Nephron (organoid): ENCODE data around the gene RBP5.

Experiments used
- H3K27ac Mint-ChIP-seq, 3 experiments: 2 replicates each; pipeline ENCODE4 v1.8.0; 2020; ENCODE audit warnings: mixed read lengths in 3 of 3, mild to moderate bottlenecking in 2 of 3, moderate library complexity in 1 of 3
- H3K27me3 Mint-ChIP-seq: 2 replicates; pipeline ENCODE4 v1.8.0; 2021; ENCODE audit warnings: low read depth, mild to moderate bottlenecking, moderate library complexity, mixed read lengths
- H3K36me3 Mint-ChIP-seq: 2 replicates; pipeline ENCODE4 v1.8.0; 2020; ENCODE audit warnings: low read depth, mixed read lengths
- H3K4me1 Mint-ChIP-seq: 2 replicates; pipeline ENCODE4 v1.8.0; 2020; ENCODE audit warnings: mixed read lengths
- H3K4me3 Mint-ChIP-seq, 3 experiments: 2 replicates each; pipeline ENCODE4 v1.8.0; 2020; ENCODE audit warnings: mild to moderate bottlenecking in 3 of 3, mixed read lengths in 3 of 3, moderate library complexity in 2 of 3
- H3K9me3 Mint-ChIP-seq: 2 replicates; pipeline ENCODE4 v1.8.0; 2020; ENCODE audit warnings: mixed read lengths
- TF ChIP-seq, protein P1 (sequence below), 3 experiments: fragments of 200-600 bp; sonication (generic); IDR thresholded peaks; one replicate each; pipeline ENCODE4 v1.5.0; 2021; ENCODE audit warnings: antibody characterized with exemption in 3 of 3; ENCODE audit not compliant: unreplicated experiment in 3 of 3

The RBP5 gene

DNA sequence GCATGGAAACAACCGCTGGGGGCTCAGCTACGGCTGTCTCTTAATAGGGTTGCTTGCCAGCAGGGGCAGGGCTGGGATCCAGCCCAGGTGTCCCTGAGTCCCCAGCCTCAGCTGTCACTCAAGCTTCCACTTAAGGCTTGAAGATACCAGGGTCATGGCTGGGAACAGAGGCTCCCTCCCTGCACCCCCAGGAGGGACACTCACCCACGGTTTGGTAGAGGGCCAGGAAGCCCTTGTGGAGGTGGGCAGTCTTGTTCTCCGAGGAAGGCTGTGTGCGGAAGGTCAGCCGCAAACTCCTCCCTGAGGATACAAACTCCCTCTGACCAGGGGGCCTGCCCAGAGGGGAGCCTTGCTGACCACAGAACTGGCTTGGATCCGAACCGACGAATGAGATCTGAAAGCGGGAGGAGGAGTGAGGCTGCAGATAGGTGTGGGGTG, 27.0 kb downstream of the RBP5 start:
- TF ChIP-seq, protein P1, sequence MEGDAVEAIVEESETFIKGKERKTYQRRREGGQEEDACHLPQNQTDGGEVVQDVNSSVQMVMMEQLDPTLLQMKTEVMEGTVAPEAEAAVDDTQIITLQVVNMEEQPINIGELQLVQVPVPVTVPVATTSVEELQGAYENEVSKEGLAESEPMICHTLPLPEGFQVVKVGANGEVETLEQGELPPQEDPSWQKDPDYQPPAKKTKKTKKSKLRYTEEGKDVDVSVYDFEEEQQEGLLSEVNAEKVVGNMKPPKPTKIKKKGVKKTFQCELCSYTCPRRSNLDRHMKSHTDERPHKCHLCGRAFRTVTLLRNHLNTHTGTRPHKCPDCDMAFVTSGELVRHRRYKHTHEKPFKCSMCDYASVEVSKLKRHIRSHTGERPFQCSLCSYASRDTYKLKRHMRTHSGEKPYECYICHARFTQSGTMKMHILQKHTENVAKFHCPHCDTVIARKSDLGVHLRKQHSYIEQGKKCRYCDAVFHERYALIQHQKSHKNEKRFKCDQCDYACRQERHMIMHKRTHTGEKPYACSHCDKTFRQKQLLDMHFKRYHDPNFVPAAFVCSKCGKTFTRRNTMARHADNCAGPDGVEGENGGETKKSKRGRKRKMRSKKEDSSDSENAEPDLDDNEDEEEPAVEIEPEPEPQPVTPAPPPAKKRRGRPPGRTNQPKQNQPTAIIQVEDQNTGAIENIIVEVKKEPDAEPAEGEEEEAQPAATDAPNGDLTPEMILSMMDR (IDR thresholded peaks at IDR 0.05; ENCODE audit: unreplicated experiment in 3 of 3), result no peak
- no peaks in the 10 kb centered on the region for H3K27me3 Mint-ChIP-seq
- H3K27ac Mint-ChIP-seq, result no peak overlapping the region
- H3K4me1 Mint-ChIP-seq, result no peaks in the 10 kb centered on the region
- H3K9me3 Mint-ChIP-seq, result peaks cover 10% of the 10 kb centered on the region
- no peak overlapping the region for H3K4me3 Mint-ChIP-seq
- peaks cover 47% of the 10 kb centered on the region for H3K36me3 Mint-ChIP-seq

DNA sequence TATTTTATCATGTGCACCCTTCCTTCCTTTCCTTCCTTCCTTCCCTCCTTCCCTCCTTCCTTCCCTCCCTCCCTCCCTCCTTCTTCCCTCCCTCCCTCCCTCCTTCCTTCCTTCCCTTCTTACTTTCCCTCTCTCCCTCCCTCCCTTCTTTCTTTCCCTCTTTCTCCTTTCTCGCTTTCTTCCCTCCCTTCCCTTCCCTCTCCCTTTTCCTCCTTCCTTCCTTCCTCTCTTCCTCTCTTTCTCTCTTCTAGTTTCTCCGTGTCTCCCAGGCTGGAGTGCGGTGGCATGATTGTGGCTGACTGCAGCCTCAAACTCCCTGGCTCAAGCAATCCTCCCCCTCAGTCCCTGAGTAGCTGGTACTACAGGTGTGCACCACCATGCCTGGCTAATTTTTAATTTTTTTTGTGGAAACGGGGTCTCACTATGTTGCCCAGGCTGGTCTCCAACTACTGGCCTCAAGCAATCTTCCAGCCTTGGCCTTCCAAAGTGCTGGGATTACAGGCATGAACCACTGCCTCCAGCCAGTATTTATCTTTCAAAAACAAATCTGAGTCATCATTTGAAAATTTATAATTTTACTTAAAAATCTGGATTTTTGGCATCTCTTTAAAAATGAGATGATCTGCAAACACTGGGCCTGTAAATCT, 27.5 kb downstream of the RBP5 start:
- Mint-ChIP-seq H3K27me3 (no peaks in the 10 kb centered on the region), H3K4me1 (no peaks in the 10 kb centered on the region), H3K27ac (no peak overlapping the region), H3K4me3 (no peak overlapping the region), H3K9me3 (peaks cover 5% of the 10 kb centered on the region), H3K36me3 (peaks cover 42% of the 10 kb centered on the region)
- TF ChIP-seq, protein P1 (IDR thresholded peaks at IDR 0.05; ENCODE audit: unreplicated experiment in 3 of 3), result no peak

DNA sequence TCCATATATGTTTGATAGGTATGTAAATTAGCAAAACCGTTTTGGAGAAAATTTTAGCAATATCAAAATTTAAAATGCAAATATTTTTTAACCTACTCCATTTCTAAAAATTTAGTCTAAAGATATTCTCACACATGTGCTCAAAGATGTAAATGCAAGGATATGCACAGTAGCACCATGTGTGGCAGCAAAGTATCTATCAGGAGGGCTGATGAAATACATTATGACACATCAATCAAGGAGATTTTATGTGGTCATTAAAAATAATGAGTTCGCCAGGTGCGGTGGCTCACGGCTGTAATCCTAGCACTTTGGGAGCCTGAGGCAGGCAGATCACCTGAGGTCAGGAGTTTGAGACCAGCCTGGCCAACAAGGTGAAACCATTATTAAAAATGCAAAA, 28.4 kb downstream of the RBP5 start:
- H3K4me1 Mint-ChIP-seq, result no peaks in the 10 kb centered on the region
- H3K27ac Mint-ChIP-seq, result no peak overlapping the region
- H3K4me3 Mint-ChIP-seq, result no peak overlapping the region
- H3K27me3 Mint-ChIP-seq, result no peaks in the 10 kb centered on the region
- H3K36me3 Mint-ChIP-seq, result peaks cover 33% of the 10 kb centered on the region
- TF ChIP-seq, protein P1 (IDR thresholded peaks at IDR 0.05; ENCODE audit: unreplicated experiment in 3 of 3), result no peak
- no peaks in the 10 kb centered on the region for H3K9me3 Mint-ChIP-seq

DNA sequence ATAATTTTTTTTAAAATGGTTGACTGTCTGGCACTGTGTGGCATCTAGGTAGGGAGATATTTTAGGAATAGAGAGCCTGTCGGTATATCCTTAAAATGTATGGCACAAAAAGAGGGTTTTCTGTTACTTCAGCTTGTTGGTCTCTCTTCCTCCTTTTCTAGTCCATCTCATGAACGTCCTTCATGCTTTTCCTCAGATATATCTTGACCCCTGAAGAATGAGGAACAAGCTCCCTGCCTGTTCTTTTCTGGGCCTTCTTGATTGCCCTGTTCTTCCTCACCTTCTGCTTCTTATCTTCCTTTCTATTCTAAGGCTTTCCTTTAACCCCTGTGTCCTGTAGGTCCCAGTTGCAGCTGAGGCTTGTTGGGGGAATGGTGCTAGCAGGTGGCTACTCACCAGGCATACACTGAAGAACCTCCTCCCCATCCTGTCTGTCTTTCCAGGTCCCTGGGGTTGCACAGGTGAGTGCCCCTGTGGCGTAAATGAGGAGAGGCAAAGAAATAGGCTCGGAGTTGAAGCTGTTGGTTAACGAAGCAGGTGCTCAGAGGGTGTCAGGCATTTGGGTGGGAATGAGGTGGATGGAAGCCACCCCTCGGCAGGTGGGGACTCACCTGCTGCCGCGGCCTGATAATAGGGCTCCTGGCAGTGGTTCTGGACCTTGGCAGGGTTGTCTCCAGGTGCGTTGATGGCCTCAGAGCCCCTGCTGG, 29.2 kb downstream of the RBP5 start:
- TF ChIP-seq, protein P1 (IDR thresholded peaks at IDR 0.05; ENCODE audit: unreplicated experiment in 3 of 3), result no peak
- H3K27me3 Mint-ChIP-seq, result no peaks in the 10 kb centered on the region
- H3K4me3 Mint-ChIP-seq, result no peak overlapping the region
- no peaks in the 10 kb centered on the region for H3K4me1 Mint-ChIP-seq
- H3K9me3 Mint-ChIP-seq, result no peaks in the 10 kb centered on the region
- no peak overlapping the region for H3K27ac Mint-ChIP-seq
- peaks cover 33% of the 10 kb centered on the region for H3K36me3 Mint-ChIP-seq

DNA sequence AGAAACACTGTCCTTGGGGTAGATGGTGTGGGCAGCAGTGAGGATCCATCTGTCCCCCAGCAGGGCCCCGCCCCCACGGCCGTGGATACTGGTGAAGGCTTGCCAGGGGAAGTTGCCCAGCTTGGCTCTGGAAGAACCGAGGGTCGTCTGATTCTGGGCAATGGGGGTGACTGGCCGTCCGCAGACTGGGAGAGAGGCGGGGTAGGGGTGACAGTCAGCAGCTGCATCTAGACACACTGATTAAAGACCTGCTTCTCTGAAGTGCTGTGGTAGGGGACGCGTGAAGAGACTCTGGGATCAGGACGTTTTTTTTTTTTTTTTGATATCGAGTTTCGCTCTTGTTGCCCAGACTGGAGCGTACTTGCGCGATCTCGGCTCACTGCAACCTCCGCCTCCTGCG, 31.7 kb downstream of the RBP5 start:
- peaks cover 14% of the 10 kb centered on the region for H3K36me3 Mint-ChIP-seq
- no peaks in the 10 kb centered on the region for H3K9me3 Mint-ChIP-seq
- no peak overlapping the region for H3K4me3 Mint-ChIP-seq
- TF ChIP-seq, protein P1 (IDR thresholded peaks at IDR 0.05; ENCODE audit: unreplicated experiment in 3 of 3), result no peak
- H3K27ac Mint-ChIP-seq, result no peak overlapping the region
- H3K4me1 Mint-ChIP-seq, result peaks cover 7% of the 10 kb centered on the region
- peaks cover 3% of the 10 kb centered on the region for H3K27me3 Mint-ChIP-seq
